Esophagus muscularis mucosa (tissue), 4 donors: ENCODE measurements around the gene GHRL.

Experiments used
- CTCF ChIP-seq, 3 experiments: fragments of 200-600 bp in 2 of 3; fragments of 450-650 bp in 1 of 3; sonication (generic) in 2 of 3; IDR thresholded peaks; one replicate each; pipeline ENCODE4 v1.5.1; 2017 to 2019; ENCODE audit warnings: antibody characterized with exemption in 3 of 3, mild to moderate bottlenecking in 2 of 3, moderate library complexity in 1 of 3
- EP300 ChIP-seq: sonication (generic); formaldehyde crosslinking; IDR thresholded peaks from one replicate; pipeline ENCODE4 v1.6.1; 2017; ENCODE audit warnings: antibody characterized with exemption
- POLR2A ChIP-seq: fragments of 450-650 bp; IDR thresholded peaks from one replicate; pipeline ENCODE4 v1.6.1; 2017; ENCODE audit warnings: antibody characterized with exemption, moderate library complexity, mild to moderate bottlenecking, low read depth

- no peak for TF ChIP-seq CTCF (IDR thresholded peaks at IDR 0.05)
- no peak for TF ChIP-seq EP300
- TF ChIP-seq POLR2A: no peak
Measured at GRCh38 chr3:10327592-10327991, 34.8 kb upstream of the GHRL start.
